Neural cell (in vitro differentiated cells): ENCODE measurements around the gene ATF1. TPM values are rescaled to one million over a fixed set of nuclear protein-coding genes. Genes with fewer than 3 reads are reported as not detected.

Experiments used
- H2AFZ ChIP-seq: fragments of 200-600, 300-800 bp; sonication (generic), shearing (Covaris generic); 2 replicates; pipeline ENCODE4 v1.6.0; 2014; ENCODE audit warnings: low read depth, mild to moderate bottlenecking, antibody characterized with exemption, low read length, moderate library complexity
- H3F3A ChIP-seq: fragments of 200-600 bp; shearing (Covaris generic); 2 replicates; pipeline ENCODE4 v1.6.1; 2016; ENCODE audit warnings: mild to moderate bottlenecking, moderate library complexity, mixed read lengths, antibody characterized with exemption, low read length; ENCODE audit not compliant: insufficient read depth, poor library complexity, severe bottlenecking
- H3K27ac ChIP-seq: fragments of 200-600, 300-800 bp; sonication (generic), shearing (Covaris generic); 2 replicates; pipeline ENCODE4 v1.5.1; 2014; ENCODE audit warnings: mild to moderate bottlenecking, low read length, moderate library complexity
- H3K27me3 ChIP-seq: fragments of 300-800, 200-600 bp; sonication (generic), shearing (Covaris generic); 2 replicates; pipeline ENCODE4 v1.6.0; 2014; ENCODE audit warnings: mild to moderate bottlenecking, low read depth, low read length, moderate library complexity; ENCODE audit not compliant: insufficient read depth
- H3K36me3 ChIP-seq: fragments of 300-800, 200-600 bp; sonication (generic), shearing (Covaris generic); 2 replicates; pipeline ENCODE4 v1.5.1; 2014; ENCODE audit warnings: mild to moderate bottlenecking, antibody characterized with exemption, low read length, moderate library complexity; ENCODE audit not compliant: insufficient read depth
- H3K4me2 ChIP-seq: fragments of 300-800, 200-600 bp; sonication (generic), shearing (Covaris generic); 2 replicates; pipeline ENCODE4 v1.6.0; 2014; ENCODE audit warnings: mild to moderate bottlenecking, low read length
- H3K4me3 ChIP-seq: fragments of 300-800, 200-600 bp; sonication (generic), shearing (Covaris generic); 2 replicates; pipeline ENCODE4 v1.5.1; 2014; ENCODE audit warnings: mild to moderate bottlenecking, low read length, moderate library complexity
- H3K79me2 ChIP-seq: fragments of 200-600 bp; shearing (Covaris generic); replicated peaks from 2 replicates; pipeline ENCODE4 v1.6.0; 2014; ENCODE audit warnings: mild to moderate bottlenecking, low read length, moderate library complexity; ENCODE audit not compliant: insufficient read depth
- H3K9ac ChIP-seq: fragments of 300-800, 200-600 bp; sonication (generic), shearing (Covaris generic); 2 replicates; pipeline ENCODE4 v1.6.1; 2016; ENCODE audit warnings: mild to moderate bottlenecking, low read length, mixed read lengths
- H3K9me2 ChIP-seq: fragments of 200-600 bp; shearing (Covaris generic); 2 replicates; pipeline ENCODE4 v1.6.1; 2016; ENCODE audit warnings: mild to moderate bottlenecking, low read length, mixed read lengths; ENCODE audit not compliant: insufficient read depth
- H3K9me3 ChIP-seq: fragments of 200-600, 300-800 bp; sonication (generic), shearing (Covaris generic); 2 replicates; pipeline ENCODE4 v1.6.1; 2016; ENCODE audit warnings: mild to moderate bottlenecking, mixed run types, low read length, moderate library complexity, mixed read lengths
- H4K20me1 ChIP-seq: fragments of 200-600 bp; shearing (Covaris generic); 2 replicates; pipeline ENCODE4 v1.6.1; 2016; ENCODE audit warnings: mild to moderate bottlenecking, mixed run types; ENCODE audit not compliant: insufficient read depth
- CTCF ChIP-seq: fragments of 450-650 bp; IDR thresholded peaks from 2 replicates; pipeline ENCODE4 v1.5.1; 2014; ENCODE audit warnings: antibody characterized with exemption, mild to moderate bottlenecking, moderate library complexity; ENCODE audit not compliant: poor library complexity, severe bottlenecking
- EP300 ChIP-seq: fragments of 450-650 bp; conservative IDR thresholded peaks from 2 replicates; pipeline ENCODE4 v1.6.1; 2014; ENCODE audit warnings: antibody characterized with exemption, mild to moderate bottlenecking, moderate library complexity; ENCODE audit not compliant: poor library complexity, severe bottlenecking
- EZH2 ChIP-seq: fragments of 200-600, 300-800 bp; shearing (Covaris generic), sonication (generic); IDR thresholded peaks from 2 replicates; pipeline ENCODE4 v1.6.1; 2014; ENCODE audit warnings: antibody characterized with exemption, low read length, borderline replicate concordance, mild to moderate bottlenecking; ENCODE audit not compliant: insufficient read depth, poor library complexity, severe bottlenecking
- MXI1 ChIP-seq: fragments of 450-650 bp; conservative IDR thresholded peaks from 2 replicates; pipeline ENCODE4 v1.6.1; 2014; ENCODE audit warnings: antibody characterized with exemption, mild to moderate bottlenecking; ENCODE audit not compliant: poor library complexity, severe bottlenecking
- POLR2AphosphoS5 ChIP-seq: IDR thresholded peaks from 2 replicates; pipeline ENCODE4 v1.6.1; 2012
- RAD21 ChIP-seq: fragments of 450-650 bp; conservative IDR thresholded peaks from 2 replicates; pipeline ENCODE4 v1.6.1; 2014; ENCODE audit warnings: antibody characterized with exemption, mild to moderate bottlenecking, moderate library complexity
- REST ChIP-seq: IDR thresholded peaks from 2 replicates; pipeline ENCODE4 v1.6.1; 2012; ENCODE audit warnings: borderline replicate concordance
- SMC3 ChIP-seq: fragments of 450-650 bp; conservative IDR thresholded peaks from 2 replicates; pipeline ENCODE4 v1.6.1; 2014; ENCODE audit warnings: antibody characterized with exemption, mild to moderate bottlenecking, moderate library complexity; ENCODE audit not compliant: poor library complexity
- TAF1 ChIP-seq: IDR thresholded peaks from 2 replicates; pipeline ENCODE4 v1.6.1; 2012; ENCODE audit warnings: low read depth
- polyA plus RNA-seq: library from polyadenylated mRNA; depleted of rRNA; stranded (reverse); fragments of >200 nt; gene quantifications from 2 replicates; pipeline ENCODE4 v1.2.3, GENCODE V29; 2014

Gene ATF1
- polyA plus RNA-seq, 1 donor from 2014 or later: 11.3 TPM

DNA sequence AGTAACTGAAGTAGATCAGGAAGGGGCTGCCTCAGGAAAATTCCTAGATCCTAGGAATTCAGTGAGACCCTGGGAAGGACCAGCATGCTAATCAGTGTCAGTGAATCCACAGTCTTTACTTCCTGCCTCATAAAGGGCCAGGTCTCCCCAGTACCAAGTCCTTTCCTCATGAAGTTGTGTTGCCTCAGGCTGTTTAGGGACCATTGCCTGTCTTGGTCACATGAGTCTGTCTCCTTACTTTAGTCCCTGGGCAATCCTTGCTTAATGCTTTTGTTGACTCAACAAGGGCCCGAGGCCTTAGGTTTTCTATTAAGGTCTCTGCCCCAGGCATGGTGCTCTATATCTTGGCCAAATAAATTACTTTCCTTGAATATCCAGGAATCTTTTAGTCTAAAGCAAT, 16.1 kb upstream of the ATF1 start:
- no peak overlapping the region for H3K4me3 ChIP-seq
- H3K9me2 ChIP-seq: no peaks in the 10 kb centered on the region
- no peak overlapping the region for H3K4me2 ChIP-seq
- H3K9me3 ChIP-seq: no peaks in the 10 kb centered on the region
- H3K36me3 ChIP-seq: peaks cover 16% of the 10 kb centered on the region
- H3K27me3 ChIP-seq: no peaks in the 10 kb centered on the region
- H3K27ac ChIP-seq: no peak overlapping the region
- TF ChIP-seq TAF1 (no peak), MXI1 (no peak), CTCF (no peak), RAD21 (no peak), EP300 (no peak), EZH2 (no peak), POLR2AphosphoS5 (no peak), REST (no peak), SMC3 (no peak)
- H3K79me2 ChIP-seq: no peaks in the 10 kb centered on the region
- H3K9ac ChIP-seq: no peak overlapping the region
- H2AFZ ChIP-seq: no peak overlapping the region
- no peaks in the 10 kb centered on the region for H4K20me1 ChIP-seq
- no peaks in the 10 kb centered on the region for H3F3A ChIP-seq

- Histone ChIP-seq H2AFZ (no peak overlapping the region), H3K4me2 (no peak overlapping the region), H3F3A (no peaks in the 10 kb centered on the region), H3K9me2 (no peaks in the 10 kb centered on the region), H3K36me3 (peaks cover 16% of the 10 kb centered on the region), H3K9ac (no peak overlapping the region), H3K9me3 (no peaks in the 10 kb centered on the region), H3K27me3 (no peaks in the 10 kb centered on the region), H3K79me2 (no peaks in the 10 kb centered on the region), H3K4me3 (no peak overlapping the region), H3K27ac (no peak overlapping the region), H4K20me1 (no peaks in the 10 kb centered on the region)
- TF ChIP-seq TAF1 (no peak), RAD21 (no peak), CTCF (no peak), REST (no peak), EP300 (no peak), EZH2 (no peak), SMC3 (no peak), POLR2AphosphoS5 (no peak), MXI1 (no peak)
These were observed 14.4 kb upstream of the ATF1 start for GRCh38 chr12:50749459-50749882.
